Brain microvascular endothelial cell (primary cell): ENCODE data around the gene TFB2M.

Experiments
- DNase-seq: peaks from one replicate; pipeline ENCODE4 v3.0.0-alpha.2; 2020
- H3K27ac ChIP-seq: fragments of 250-450 bp; sonication (Bioruptor Pico); 2 replicates; pipeline ENCODE4 v1.5.1; 2020; ENCODE audit warnings: mild to moderate bottlenecking, moderate library complexity
- H3K27me3 ChIP-seq: fragments of 250-450 bp; sonication (Bioruptor Pico); replicated peaks from 2 replicates; pipeline ENCODE4 v1.5.1; 2020; ENCODE audit warnings: mild to moderate bottlenecking
- H3K36me3 ChIP-seq: fragments of 250-450 bp; sonication (Bioruptor Pico); replicated peaks from 2 replicates; pipeline ENCODE4 v1.5.1; 2020; ENCODE audit warnings: mild to moderate bottlenecking
- H3K4me3 ChIP-seq: 2 replicates; pipeline ENCODE4 v1.5.1; 2011; ENCODE audit warnings: low read depth, mild to moderate bottlenecking, control low read depth, low read length, moderate library complexity
- in situ Hi-C: cut with HindIII; loops from 2 replicates; pipeline ENCODE4 v1.10.0; 2017; ENCODE audit warnings: low sequenced_read_pairs, low pct_ligation_motif_present
- TF ChIP-seq, protein P1 (sequence below): IDR thresholded peaks from 2 replicates; pipeline ENCODE4 v1.5.1; 2011; ENCODE audit warnings: low read depth, mild to moderate bottlenecking, moderate library complexity, low read length, control low read depth, inconsistent platforms; ENCODE audit errors: missing control alignments

Gene TFB2M

DNA sequence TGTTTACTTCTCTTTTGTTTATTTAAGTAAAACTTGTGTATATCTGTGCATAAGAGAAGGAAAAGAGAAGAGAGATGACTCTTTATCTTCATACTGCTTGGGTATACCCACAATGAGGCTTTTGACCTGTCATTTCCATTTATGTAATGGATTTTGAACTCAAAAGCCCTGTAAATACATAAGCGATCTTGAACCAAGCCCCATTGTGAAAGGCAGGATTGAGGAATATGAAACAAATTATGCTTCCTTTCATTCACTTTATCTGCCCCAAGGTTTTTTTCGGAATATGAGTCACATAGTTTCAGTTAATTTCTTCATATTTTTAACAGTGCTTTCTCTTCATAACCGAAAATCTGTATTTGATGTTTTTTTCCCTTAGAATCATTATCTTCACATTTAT, 21.5 kb upstream of the TFB2M start:
- Histone ChIP-seq H3K27ac (peak overlapping the region; percentile 78), H3K4me3 (no peak overlapping the region), H3K27me3 (no peaks in the 10 kb centered on the region), H3K36me3 (no peaks in the 10 kb centered on the region)
- TF ChIP-seq, protein P1, sequence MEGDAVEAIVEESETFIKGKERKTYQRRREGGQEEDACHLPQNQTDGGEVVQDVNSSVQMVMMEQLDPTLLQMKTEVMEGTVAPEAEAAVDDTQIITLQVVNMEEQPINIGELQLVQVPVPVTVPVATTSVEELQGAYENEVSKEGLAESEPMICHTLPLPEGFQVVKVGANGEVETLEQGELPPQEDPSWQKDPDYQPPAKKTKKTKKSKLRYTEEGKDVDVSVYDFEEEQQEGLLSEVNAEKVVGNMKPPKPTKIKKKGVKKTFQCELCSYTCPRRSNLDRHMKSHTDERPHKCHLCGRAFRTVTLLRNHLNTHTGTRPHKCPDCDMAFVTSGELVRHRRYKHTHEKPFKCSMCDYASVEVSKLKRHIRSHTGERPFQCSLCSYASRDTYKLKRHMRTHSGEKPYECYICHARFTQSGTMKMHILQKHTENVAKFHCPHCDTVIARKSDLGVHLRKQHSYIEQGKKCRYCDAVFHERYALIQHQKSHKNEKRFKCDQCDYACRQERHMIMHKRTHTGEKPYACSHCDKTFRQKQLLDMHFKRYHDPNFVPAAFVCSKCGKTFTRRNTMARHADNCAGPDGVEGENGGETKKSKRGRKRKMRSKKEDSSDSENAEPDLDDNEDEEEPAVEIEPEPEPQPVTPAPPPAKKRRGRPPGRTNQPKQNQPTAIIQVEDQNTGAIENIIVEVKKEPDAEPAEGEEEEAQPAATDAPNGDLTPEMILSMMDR = no peak
- DNase-seq = no peak
- in situ Hi-C loops = no loop called here

DNA sequence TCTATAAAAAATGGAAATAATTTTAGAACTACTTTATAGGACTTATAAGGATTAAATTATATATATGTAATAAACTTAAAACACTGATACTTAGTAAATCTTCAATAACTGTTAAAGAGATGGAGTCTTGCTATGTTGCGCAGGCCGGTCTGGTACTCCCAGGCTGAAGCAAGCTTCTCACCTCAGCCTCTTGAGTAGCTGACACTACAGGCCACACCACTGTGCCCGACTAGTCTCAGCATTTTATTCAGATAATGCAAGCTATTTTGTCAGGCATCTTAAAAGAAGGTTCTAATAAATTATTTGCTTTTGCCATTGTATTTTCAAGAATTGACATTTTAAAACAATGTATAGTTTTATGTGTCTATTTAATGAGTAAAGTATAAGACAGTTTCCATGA, 21.0 kb upstream of the TFB2M start:
- in situ Hi-C loops = no loop called here
- H3K4me3 ChIP-seq = no peak overlapping the region
- TF ChIP-seq, protein P1 = no peak
- DNase-seq = no peak
- H3K27me3 ChIP-seq = no peaks in the 10 kb centered on the region
- peak overlapping the region; percentile 78 for H3K27ac ChIP-seq
- H3K36me3 ChIP-seq = no peaks in the 10 kb centered on the region

DNA sequence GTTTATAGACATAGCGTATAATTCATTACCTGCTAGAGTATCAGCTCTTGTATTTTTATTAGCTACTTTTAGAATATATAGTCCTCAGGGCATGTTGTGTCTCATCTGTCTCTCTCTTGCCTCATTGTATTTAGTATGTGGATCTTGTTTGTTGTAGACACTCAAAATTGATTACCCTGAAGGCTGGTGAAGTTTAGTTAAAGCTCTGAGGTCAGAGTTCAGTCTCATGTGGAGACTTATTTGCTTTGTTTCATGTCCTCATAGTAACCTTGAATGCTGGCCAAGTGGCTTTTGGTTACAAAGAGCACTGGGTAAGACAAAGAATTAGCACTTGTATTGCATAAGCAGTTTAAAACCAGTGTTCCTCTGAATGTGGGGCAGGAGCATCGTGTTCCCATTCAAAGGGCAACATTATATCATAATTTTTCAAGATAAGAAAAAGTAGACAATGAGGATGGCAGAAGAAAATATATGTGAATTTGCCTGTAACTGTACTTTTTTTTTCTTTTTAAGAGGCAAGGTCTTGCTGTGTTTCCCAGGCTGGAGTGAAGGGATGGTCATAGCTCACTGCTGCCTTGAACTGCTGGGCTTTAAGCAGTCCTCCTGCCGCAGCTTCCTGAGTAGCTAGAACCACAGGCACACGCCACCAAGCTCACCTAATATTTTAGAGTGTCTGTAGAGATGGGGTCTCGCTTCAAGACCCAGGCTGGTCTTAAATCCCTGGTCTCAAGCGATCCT, 17.6 kb upstream of the TFB2M start:
- TF ChIP-seq, protein P1 = no peak
- H3K36me3 ChIP-seq = no peaks in the 10 kb centered on the region
- in situ Hi-C loops = no loop called here
- H3K27ac ChIP-seq = no peak overlapping the region
- no peaks in the 10 kb centered on the region for H3K27me3 ChIP-seq
- no peak overlapping the region for H3K4me3 ChIP-seq
- DNase-seq = no peak

DNA sequence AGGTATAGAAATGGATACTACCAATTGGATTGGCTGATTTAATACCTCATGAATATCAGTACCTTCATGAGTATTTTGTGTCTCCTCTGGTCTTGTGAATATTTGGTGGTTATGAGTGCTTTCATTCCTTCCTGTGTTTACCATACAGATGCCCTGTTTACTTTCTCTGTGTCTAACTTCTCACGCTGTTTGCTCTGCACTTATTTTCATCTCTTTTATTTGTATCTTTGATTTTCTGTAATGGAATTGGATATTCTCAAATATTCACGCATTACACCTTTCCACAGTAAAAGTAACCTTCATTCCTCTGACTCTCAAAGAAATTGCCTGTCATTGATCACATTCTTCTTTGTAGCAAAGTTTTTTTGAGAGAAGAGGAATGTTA, 17.0 kb upstream of the TFB2M start:
- no peak overlapping the region for H3K4me3 ChIP-seq
- H3K36me3 ChIP-seq = no peaks in the 10 kb centered on the region
- TF ChIP-seq, protein P1 = no peak
- in situ Hi-C loops = no loop called here
- H3K27ac ChIP-seq = no peak overlapping the region
- no peak for DNase-seq
- H3K27me3 ChIP-seq = no peaks in the 10 kb centered on the region

DNA sequence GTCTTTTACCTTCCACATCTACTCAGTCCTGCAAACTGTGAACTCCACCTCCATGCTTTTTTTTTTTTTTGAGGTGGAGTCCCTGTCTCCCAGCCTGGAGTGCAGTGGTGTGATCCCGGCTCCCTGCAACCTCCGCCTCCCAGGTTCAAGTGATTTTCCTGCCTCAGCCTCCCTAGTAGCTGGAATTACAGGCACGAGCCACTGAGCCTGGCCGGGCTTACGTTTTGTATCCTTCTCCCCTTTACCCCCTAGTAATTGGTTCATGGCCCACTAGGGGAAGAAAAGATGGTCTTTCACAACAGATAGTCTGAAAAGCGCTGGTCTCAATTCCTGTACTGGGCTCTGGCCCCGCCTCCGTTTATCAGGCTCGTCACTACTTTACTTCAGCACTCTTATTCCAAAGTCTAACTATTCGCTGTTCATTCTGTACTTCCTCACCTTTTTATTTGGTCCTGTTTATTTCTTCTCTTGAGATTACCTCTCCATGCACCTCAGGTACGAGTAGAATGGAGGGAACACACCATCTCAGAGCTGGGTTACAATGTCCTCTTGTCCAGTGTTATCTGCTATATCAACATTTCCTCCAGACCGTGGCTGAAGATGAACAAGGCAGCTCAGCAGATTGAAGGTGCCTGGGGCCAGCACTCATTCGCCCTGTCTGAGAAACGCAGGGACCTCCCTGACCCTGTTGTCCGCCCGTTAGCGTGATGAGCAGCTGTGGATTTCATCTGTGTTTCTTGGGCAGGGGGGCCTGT, 16.4 kb upstream of the TFB2M start:
- Histone ChIP-seq H3K36me3 (no peaks in the 10 kb centered on the region), H3K27me3 (no peaks in the 10 kb centered on the region), H3K27ac (no peak overlapping the region), H3K4me3 (no peak overlapping the region)
- TF ChIP-seq, protein P1 = no peak
- in situ Hi-C loops = no loop called here
- no peak for DNase-seq
